OCI-LY3 (cell line): Measurements from ENCODE around the gene TMEM250.

Experiments used
- H2AFZ ChIP-seq: fragments of 200-600, 300-600 bp; shearing (Covaris generic); 2 replicates; pipeline ENCODE4 v1.6.0; 2014; ENCODE audit warnings: antibody characterized with exemption, low read depth, low read length
- H3K27ac ChIP-seq: fragments of 200-600, 300-600 bp; sonication (generic); 2 replicates; pipeline ENCODE4 v1.5.1; 2014; ENCODE audit warnings: mild to moderate bottlenecking, low read length, moderate library complexity, mixed read lengths
- H3K27me3 ChIP-seq: fragments of 200-600, 300-600 bp; sonication (generic); 2 replicates; pipeline ENCODE4 v1.6.1; 2014; ENCODE audit warnings: low read depth, low read length, mixed read lengths
- H3K36me3 ChIP-seq: fragments of 200-600, 300-600 bp; sonication (generic); replicated peaks from 2 replicates; pipeline ENCODE3; 2014; ENCODE audit warnings: low read depth, low read length, mixed read lengths
- H3K4me1 ChIP-seq: fragments of 300-600, 200-600 bp; sonication (generic); 2 replicates; pipeline ENCODE4 v1.6.1; 2014; ENCODE audit warnings: low read length, mixed read lengths
- H3K4me2 ChIP-seq: fragments of 200-600, 300-600 bp; sonication (generic); 2 replicates; pipeline ENCODE4 v1.6.1; 2014; ENCODE audit warnings: low read length, mixed read lengths
- H3K4me3 ChIP-seq: fragments of 300-600, 200-600 bp; sonication (generic); 2 replicates; pipeline ENCODE4 v1.5.1; 2014; ENCODE audit warnings: antibody characterized with exemption, mild to moderate bottlenecking, low read length, moderate library complexity
- H3K79me2 ChIP-seq: fragments of 300-600, 200-600 bp; shearing (Covaris generic); 2 replicates; pipeline ENCODE4 v1.6.1; 2014; ENCODE audit warnings: mild to moderate bottlenecking, low read length, mixed read lengths
- H3K9ac ChIP-seq: fragments of 300-600, 200-600 bp; shearing (Covaris generic); 2 replicates; pipeline ENCODE4 v1.6.0; 2014; ENCODE audit warnings: mild to moderate bottlenecking, low read length, moderate library complexity
- H3K9me3 ChIP-seq: fragments of 200-600, 300-600 bp; shearing (Covaris generic); 2 replicates; pipeline ENCODE4 v1.6.1; 2014; ENCODE audit warnings: low read length, mixed read lengths; ENCODE audit not compliant: insufficient read depth
- H4K20me1 ChIP-seq: fragments of 200-600, 300-600 bp; sonication (generic); 2 replicates; pipeline ENCODE4 v1.6.1; 2016; ENCODE audit warnings: low read length, mixed read lengths; ENCODE audit not compliant: insufficient read depth
- CTCF ChIP-seq: fragments of 200-600, 300-600 bp; sonication (generic); IDR thresholded peaks from 2 replicates; pipeline ENCODE4 v1.5.1; 2014; ENCODE audit warnings: antibody characterized with exemption, low read length, low read depth
- EZH2phosphoT487 ChIP-seq: fragments of 200-600 bp; shearing (Covaris generic); IDR thresholded peaks from 2 replicates; pipeline ENCODE4 v1.6.1; 2018; ENCODE audit warnings: antibody characterized with exemption, mixed run types, low read depth

Gene TMEM250

GRCh38 chr9:136146126-136147037 is 27.7 kb upstream of the TMEM250 start:
- Histone ChIP-seq H3K4me3 (no peak overlapping the region), H3K9ac (no peak overlapping the region), H3K4me1 (no peaks in the 10 kb centered on the region), H3K27ac (no peak overlapping the region), H3K4me2 (no peak overlapping the region), H3K79me2 (no peaks in the 10 kb centered on the region), H3K9me3 (no peaks in the 10 kb centered on the region), H3K27me3 (peaks cover 12% of the 10 kb centered on the region; the same call in 1 of the 2 replicates), H4K20me1 (no peaks in the 10 kb centered on the region), H2AFZ (no peak overlapping the region), H3K36me3 (no peaks in the 10 kb centered on the region)
- no peak for TF ChIP-seq CTCF
- TF ChIP-seq EZH2phosphoT487, result no peak

GRCh38 chr9:136145580-136145979 is 26.9 kb upstream of the TMEM250 start:
- no peaks in the 10 kb centered on the region for H4K20me1 ChIP-seq

GRCh38 chr9:136144450-136144849 is 25.8 kb upstream of the TMEM250 start:
- Histone ChIP-seq H3K79me2 (no peaks in the 10 kb centered on the region), H3K36me3 (no peaks in the 10 kb centered on the region), H3K9ac (no peak overlapping the region), H3K27me3 (peaks cover 12% of the 10 kb centered on the region; the same call in 1 of the 2 replicates), H3K4me3 (no peak overlapping the region), H3K4me2 (no peak overlapping the region), H4K20me1 (no peaks in the 10 kb centered on the region), H3K4me1 (no peaks in the 10 kb centered on the region), H2AFZ (no peak overlapping the region), H3K27ac (no peak overlapping the region), H3K9me3 (no peaks in the 10 kb centered on the region)
- no peak for TF ChIP-seq CTCF
- TF ChIP-seq EZH2phosphoT487, result no peak

More at GRCh38 chr9:136145580-136145979, 26.9 kb upstream of the TMEM250 start:
- no peak overlapping the region for H2AFZ ChIP-seq
- H3K4me1 ChIP-seq, result no peaks in the 10 kb centered on the region
- H3K9me3 ChIP-seq, result no peaks in the 10 kb centered on the region
- peaks cover 12% of the 10 kb centered on the region; the same call in 1 of the 2 replicates for H3K27me3 ChIP-seq
- no peak overlapping the region for H3K9ac ChIP-seq
- no peak overlapping the region for H3K4me3 ChIP-seq
- no peak overlapping the region for H3K4me2 ChIP-seq
- TF ChIP-seq CTCF, result no peak
- no peak for TF ChIP-seq EZH2phosphoT487
- no peaks in the 10 kb centered on the region for H3K79me2 ChIP-seq
- no peaks in the 10 kb centered on the region for H3K36me3 ChIP-seq
- H3K27ac ChIP-seq, result no peak overlapping the region

GRCh38 chr9:136143215-136144001 is 24.7 kb upstream of the TMEM250 start:
- Histone ChIP-seq H3K36me3 (no peaks in the 10 kb centered on the region), H3K4me1 (no peaks in the 10 kb centered on the region), H2AFZ (no peak overlapping the region), H4K20me1 (no peaks in the 10 kb centered on the region), H3K27me3 (peaks cover 12% of the 10 kb centered on the region; the same call in 1 of the 2 replicates), H3K9me3 (no peaks in the 10 kb centered on the region), H3K27ac (no peak overlapping the region), H3K4me3 (no peak overlapping the region), H3K9ac (no peak overlapping the region), H3K79me2 (no peaks in the 10 kb centered on the region), H3K4me2 (no peak overlapping the region)
- TF ChIP-seq CTCF, result peak; percentile 48
- no peak for TF ChIP-seq EZH2phosphoT487
